ENCODE results near the gene MIDN. TPM values are rescaled to one million over a fixed set of nuclear protein-coding genes. Genes with fewer than 3 reads are reported as not detected.

Gene MIDN
- total and polyA plus RNA-seq, 4 donors = 39.7 to 185 (median 58.7) TPM

GRCh38 chr19:1224847-1225246 lies 23.5 kb upstream of the MIDN start:
- H3K9me3 ChIP-seq (ENCODE audit: control insufficient read depth in 4 of 4, insufficient read depth in 3 of 4, low read length in 3 of 4) = no peaks in the 10 kb centered on the region
- no peak overlapping the region for H3K9ac ChIP-seq (ENCODE audit: insufficient read depth in 1 of 2, low read length in 2 of 2)
- no peak overlapping the region for H3K27ac ChIP-seq (ENCODE audit: low read depth in 1 of 2, low read length in 1 of 2)
- H3K27me3 ChIP-seq (ENCODE audit: control insufficient read depth in 3 of 3, insufficient read depth in 3 of 3, low read length in 2 of 3) = no peaks in the 10 kb centered on the region
- H3K4me1 ChIP-seq (ENCODE audit: control insufficient read depth in 5 of 5, insufficient read depth in 5 of 5, low read length in 5 of 5) = peaks cover 0 to 2% (median 0%) of the 10 kb centered on the region in 5 donors
- no peak overlapping the region for H3K4me3 ChIP-seq
- no peak for DNase-seq
- peaks cover 0 to 74% (median 10%) of the 10 kb centered on the region in 4 donors for H3K36me3 ChIP-seq (ENCODE audit: control insufficient read depth in 4 of 4, insufficient read depth in 4 of 4, low read length in 4 of 4)
- no peak for ATAC-seq (ENCODE audit: insufficient read depth, low FRiP score)
- 89 to 92% methylated on average over 16 of the region's 16 CpGs for WGBS, 2 donors
- no peak for TF ChIP-seq CTCF (IDR thresholded peaks at IDR 0.05; ENCODE audit: control extremely low read depth, extremely low read depth)

GRCh38 chr19:1225440-1226226 lies 22.8 kb upstream of the MIDN start:
- H3K9ac ChIP-seq (ENCODE audit: insufficient read depth in 1 of 2, low read length in 2 of 2) = no peak overlapping the region
- peaks cover 0 to 2% (median 0%) of the 10 kb centered on the region in 5 donors for H3K4me1 ChIP-seq (ENCODE audit: control insufficient read depth in 5 of 5, insufficient read depth in 5 of 5, low read length in 5 of 5)
- peaks cover 0 to 66% (median 9%) of the 10 kb centered on the region in 4 donors for H3K36me3 ChIP-seq (ENCODE audit: control insufficient read depth in 4 of 4, insufficient read depth in 4 of 4, low read length in 4 of 4)
- no peaks in the 10 kb centered on the region for H3K27me3 ChIP-seq (ENCODE audit: control insufficient read depth in 3 of 3, insufficient read depth in 3 of 3, low read length in 2 of 3)
- no peak for ATAC-seq (ENCODE audit: insufficient read depth, low FRiP score)
- no peak for DNase-seq
- WGBS, 2 donors = 80 to 87% methylated on average over 29 of the region's 29 CpGs
- no peak for TF ChIP-seq CTCF (IDR thresholded peaks at IDR 0.05; ENCODE audit: control extremely low read depth, extremely low read depth)
- no peak overlapping the region for H3K27ac ChIP-seq (ENCODE audit: low read depth in 1 of 2, low read length in 1 of 2)
- no peak overlapping the region for H3K4me3 ChIP-seq
- no peaks in the 10 kb centered on the region for H3K9me3 ChIP-seq (ENCODE audit: control insufficient read depth in 4 of 4, insufficient read depth in 3 of 4, low read length in 3 of 4)

GRCh38 chr19:1226227-1226518 lies 22.2 kb upstream of the MIDN start:
- WGBS, 2 donors = 96 to 98% methylated on average over 10 to 11 of the region's 11 CpGs
- no peak for ATAC-seq (ENCODE audit: insufficient read depth, low FRiP score)
- no peak for DNase-seq
- Histone ChIP-seq H3K4me1 (ENCODE audit: control insufficient read depth in 5 of 5, insufficient read depth in 5 of 5, low read length in 5 of 5) (peaks cover 0 to 2% (median 0%) of the 10 kb centered on the region in 5 donors), H3K9ac (ENCODE audit: insufficient read depth in 1 of 2, low read length in 2 of 2) (no peak overlapping the region), H3K4me3 (no peak overlapping the region), H3K36me3 (ENCODE audit: control insufficient read depth in 4 of 4, insufficient read depth in 4 of 4, low read length in 4 of 4) (peaks cover 0 to 61% (median 5%) of the 10 kb centered on the region in 4 donors), H3K27ac (ENCODE audit: low read depth in 1 of 2, low read length in 1 of 2) (no peak overlapping the region), H3K27me3 (ENCODE audit: control insufficient read depth in 3 of 3, insufficient read depth in 3 of 3, low read length in 2 of 3) (no peaks in the 10 kb centered on the region), H3K9me3 (ENCODE audit: control insufficient read depth in 4 of 4, insufficient read depth in 3 of 4, low read length in 3 of 4) (no peaks in the 10 kb centered on the region)
- no peak for TF ChIP-seq CTCF (IDR thresholded peaks at IDR 0.05; ENCODE audit: control extremely low read depth, extremely low read depth)
